Fibroblast of lung (primary cell): ENCODE results near the gene ARL15.

Experiments
- EZH2 ChIP-seq: IDR thresholded peaks from 2 replicates; pipeline ENCODE4 v1.5.1; 2012; ENCODE audit warnings: low read length, control low read depth, mild to moderate bottlenecking; ENCODE audit errors: missing control alignments
- TF ChIP-seq, protein P1 (sequence below), 2 donors: IDR thresholded peaks in 1 of 2; conservative IDR thresholded peaks in 1 of 2; 1 replicate in 1 of 2; 2 replicates in 1 of 2; pipeline ENCODE4 v1.5.1; 2011 to 2012; ENCODE audit warnings: low read length in 2 of 2, control low read depth in 1 of 2, inconsistent platforms in 1 of 2, low read depth in 1 of 2, mild to moderate bottlenecking in 1 of 2

DNA sequence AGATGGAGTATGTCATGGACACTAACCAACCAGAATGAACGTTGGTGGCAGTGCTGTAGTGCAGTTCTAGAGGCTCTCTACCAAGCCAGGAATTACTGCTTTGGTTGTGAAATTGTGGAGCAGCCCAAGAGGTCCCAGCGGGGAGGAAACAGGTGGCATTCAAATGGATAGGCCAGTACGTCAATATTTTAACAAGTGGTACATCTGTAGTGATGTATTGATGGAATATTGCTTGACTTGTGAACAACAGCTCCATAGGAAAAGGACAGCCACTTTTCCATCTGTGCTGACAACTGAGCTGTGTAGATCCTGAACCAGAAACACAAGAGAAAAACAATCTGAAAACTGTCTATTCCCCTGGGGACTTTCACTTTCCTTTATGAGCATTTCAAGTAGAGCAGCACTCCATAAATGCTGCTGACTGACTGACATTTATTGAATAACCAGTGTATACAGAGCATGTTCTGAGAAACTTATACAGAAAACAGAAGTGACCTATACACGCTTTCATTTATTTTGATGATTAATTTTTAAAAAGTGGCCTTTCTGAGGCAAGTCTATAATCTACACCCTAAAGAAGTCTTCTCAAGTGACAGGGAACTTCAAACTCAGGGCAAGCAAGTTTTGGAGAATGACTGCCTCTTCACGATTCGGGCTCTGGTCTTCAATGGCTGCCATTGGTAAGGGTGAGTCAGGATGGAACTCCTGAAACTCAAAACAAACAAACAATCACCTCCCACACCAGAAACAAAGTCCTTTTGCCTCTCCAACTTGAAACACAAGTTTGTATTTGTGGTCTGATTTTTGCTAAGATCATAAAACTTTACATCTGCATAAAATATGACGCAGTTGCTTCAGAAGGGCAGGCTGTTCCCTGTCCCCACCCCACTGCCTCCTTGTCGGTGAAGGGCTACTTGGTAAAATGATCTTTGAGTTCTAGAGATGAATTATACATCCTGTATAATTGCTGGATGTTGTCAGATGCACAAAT, 387.6 kb downstream of the ARL15 start:
- no peak for TF ChIP-seq EZH2
- TF ChIP-seq, protein P1, sequence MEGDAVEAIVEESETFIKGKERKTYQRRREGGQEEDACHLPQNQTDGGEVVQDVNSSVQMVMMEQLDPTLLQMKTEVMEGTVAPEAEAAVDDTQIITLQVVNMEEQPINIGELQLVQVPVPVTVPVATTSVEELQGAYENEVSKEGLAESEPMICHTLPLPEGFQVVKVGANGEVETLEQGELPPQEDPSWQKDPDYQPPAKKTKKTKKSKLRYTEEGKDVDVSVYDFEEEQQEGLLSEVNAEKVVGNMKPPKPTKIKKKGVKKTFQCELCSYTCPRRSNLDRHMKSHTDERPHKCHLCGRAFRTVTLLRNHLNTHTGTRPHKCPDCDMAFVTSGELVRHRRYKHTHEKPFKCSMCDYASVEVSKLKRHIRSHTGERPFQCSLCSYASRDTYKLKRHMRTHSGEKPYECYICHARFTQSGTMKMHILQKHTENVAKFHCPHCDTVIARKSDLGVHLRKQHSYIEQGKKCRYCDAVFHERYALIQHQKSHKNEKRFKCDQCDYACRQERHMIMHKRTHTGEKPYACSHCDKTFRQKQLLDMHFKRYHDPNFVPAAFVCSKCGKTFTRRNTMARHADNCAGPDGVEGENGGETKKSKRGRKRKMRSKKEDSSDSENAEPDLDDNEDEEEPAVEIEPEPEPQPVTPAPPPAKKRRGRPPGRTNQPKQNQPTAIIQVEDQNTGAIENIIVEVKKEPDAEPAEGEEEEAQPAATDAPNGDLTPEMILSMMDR (conservative IDR thresholded peaks at IDR 0.05 in 1 of 2, IDR thresholded peaks at IDR 0.05 in 1 of 2; ENCODE audit: low read depth in 1 of 2, low read length in 2 of 2), result no peak
